K562 (cell line): ENCODE data around the gene ARHGAP15. TPM values are rescaled to one million over a fixed set of nuclear protein-coding genes. Genes with fewer than 3 reads are reported as not detected.

ENCODE experiments used
- CSDE1 ChIP-seq, 2 experiments: fragments of 450-650 bp; IDR thresholded peaks; 2 replicates each; pipeline ENCODE4 v1.6.1; 2016; ENCODE audit warnings: mild to moderate bottlenecking in 1 of 2
- HDAC3 ChIP-seq: fragments of 450-650 bp; IDR thresholded peaks from 2 replicates; pipeline ENCODE4 v1.6.1; 2018; ENCODE audit warnings: borderline replicate concordance, mild to moderate bottlenecking, moderate library complexity; ENCODE audit not compliant: partially characterized antibody
- KLF16 ChIP-seq: IDR thresholded peaks from 2 replicates; pipeline ENCODE4 v1.6.1; 2016; ENCODE audit warnings: antibody characterized with exemption
- LEF1 ChIP-seq: fragments of 450-650 bp; IDR thresholded peaks from 2 replicates; pipeline ENCODE4 v1.6.1; 2016; ENCODE audit warnings: mild to moderate bottlenecking
- PATZ1 ChIP-seq: fragments of 250-450 bp; sonication (Bioruptor Pico); IDR thresholded peaks from 2 replicates; pipeline ENCODE4 v1.5.0; 2020; ENCODE audit warnings: mild to moderate bottlenecking, borderline replicate concordance
- PHF20 ChIP-seq: fragments of 450-650 bp; IDR thresholded peaks from 2 replicates; pipeline ENCODE4 v1.6.1; 2018; ENCODE audit not compliant: partially characterized antibody
- PURB ChIP-seq: sonication (generic); formaldehyde crosslinking; IDR thresholded peaks from 2 replicates; pipeline ENCODE4 v1.9.0; 2021; ENCODE audit warnings: low read depth, mild to moderate bottlenecking, missing genetic modification reagents
- VEZF1 ChIP-seq: fragments of 200-800 bp; sonication (Bioruptor generic); IDR thresholded peaks from 2 replicates; pipeline ENCODE4 v1.6.1; 2017; ENCODE audit warnings: missing genetic modification characterization, missing compliant biosample characterization
- ZBTB34 ChIP-seq: fragments of 250-450 bp; sonication (Bioruptor Pico); IDR thresholded peaks from 2 replicates; pipeline ENCODE4 v1.8.0; 2021; ENCODE audit warnings: mild to moderate bottlenecking, moderate library complexity
- ZNF384 ChIP-seq: IDR thresholded peaks from 2 replicates; pipeline ENCODE4 v1.6.1; 2012; ENCODE audit warnings: low read depth, low read length, improper control_type of control experiment
- polyA plus RNA-seq, 8 experiments: library from polyadenylated mRNA; depleted of rRNA in 4 of 8; stranded (reverse) in 5 of 8; unstranded in 3 of 8; fragments of >200 nt; fragmentation: Nextera tagmentation in 2 of 8; fragmentation: Illumina TruSeq in 1 of 8; extraction: Ambion mirVana in 2 of 8; extraction: Trizol in 1 of 8; gene quantifications; 2 replicates each; pipeline versions ENCODE4 v1.2.1 to v1.2.3, GENCODE V29; 2011 to 2014; ENCODE audit warnings: inconsistent platforms in 1 of 8, missing spikeins in 1 of 8
- total RNA-seq, 7 experiments: library from RNA; depleted of rRNA in 6 of 7; stranded (reverse); fragments of >200 nt in 6 of 7; fragmentation: Illumina TruSeq in 2 of 7; extraction: Trizol in 2 of 7; gene quantifications; 2 replicates each; pipeline versions ENCODE4 v1.2.1 to v1.2.3, GENCODE V29; 2011 to 2021; ENCODE audit warnings: low replicate concordance in 1 of 7
- TF ChIP-seq, protein P1 (sequence below): sonication (generic); formaldehyde crosslinking; IDR thresholded peaks from 2 replicates; pipeline ENCODE4 v1.8.0; 2022; ENCODE audit warnings: missing genetic modification reagents, mild to moderate bottlenecking, borderline replicate concordance

Gene ARHGAP15
- total and polyA plus RNA-seq, 9 of the 15 experiments (the other 6 are each of a cell fraction or from before 2014, with no cell fraction given): 1.5 to 17.9 (median 7.9) TPM

DNA sequence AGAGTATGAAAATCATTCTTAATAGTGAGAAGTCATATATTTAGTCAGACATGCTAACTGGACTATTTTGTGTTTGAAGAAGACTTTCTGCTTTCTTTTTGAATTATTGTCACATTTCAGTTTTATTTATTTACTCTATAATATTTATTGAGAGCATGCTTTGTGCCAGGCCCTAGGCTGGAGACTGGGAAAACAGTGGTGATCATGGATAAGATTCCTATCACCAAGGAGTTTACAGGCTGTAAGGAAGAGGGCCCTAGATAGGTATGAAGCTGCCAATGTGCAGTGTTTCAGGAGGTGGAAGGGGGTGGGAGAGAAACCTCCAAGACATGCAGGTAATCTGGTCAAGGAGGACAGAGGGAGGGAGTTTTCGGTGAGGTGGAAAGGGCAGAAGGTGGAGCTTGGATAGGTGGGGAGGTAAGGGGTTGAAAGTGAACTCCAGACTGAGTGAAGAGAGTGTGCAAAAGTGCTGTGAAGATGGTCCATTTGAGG lies 207.5 kb downstream of the ARHGAP15 start (continued):
- TF ChIP-seq ZBTB34 (CRISPR knock-in tag): no peak
- no peak for TF ChIP-seq LEF1
- no peak for TF ChIP-seq CSDE1 (IDR thresholded peaks at IDR 0.05)
- TF ChIP-seq VEZF1 (CRISPR knock-in tag): no peak
- TF ChIP-seq KLF16: no peak
- TF ChIP-seq PURB (CRISPR knock-in tag): no peak
- TF ChIP-seq PHF20: no peak
- no peak for TF ChIP-seq ZNF384
- TF ChIP-seq PATZ1: no peak
- TF ChIP-seq, protein P1, sequence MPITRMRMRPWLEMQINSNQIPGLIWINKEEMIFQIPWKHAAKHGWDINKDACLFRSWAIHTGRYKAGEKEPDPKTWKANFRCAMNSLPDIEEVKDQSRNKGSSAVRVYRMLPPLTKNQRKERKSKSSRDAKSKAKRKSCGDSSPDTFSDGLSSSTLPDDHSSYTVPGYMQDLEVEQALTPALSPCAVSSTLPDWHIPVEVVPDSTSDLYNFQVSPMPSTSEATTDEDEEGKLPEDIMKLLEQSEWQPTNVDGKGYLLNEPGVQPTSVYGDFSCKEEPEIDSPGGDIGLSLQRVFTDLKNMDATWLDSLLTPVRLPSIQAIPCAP (CRISPR knock-in tag): no peak
- TF ChIP-seq HDAC3: no peak
- TF ChIP-seq, all 486 proteins: peak for 0
